Measurements from ENCODE around the gene MVK. TPM values are rescaled to one million over a fixed set of nuclear protein-coding genes. Genes with fewer than 3 reads are reported as not detected.

Gene MVK
- total and polyA plus RNA-seq, 9 donors: 7.4 to 66.4 (median 18.6) TPM

GRCh38 chr12:109592195-109592904 is 18.8 kb downstream of the MVK start:
- intact Hi-C loops (cut with DNase I): loop anchor here in 3 of 4 donors (10.0 kb wide), 2 partner anchors 122 to 158 kb away; partner anchors contain the start of gene FAM222A (in 2 of the 3)
- 75 to 88% (median 78%) methylated on average over 19 of the region's 19 CpGs for WGBS, 3 donors
- H3K27me3 ChIP-seq: no peaks in the 10 kb centered on the region
- no peak overlapping the region for H3K27ac ChIP-seq
- no peaks in the 10 kb centered on the region for H3K4me1 ChIP-seq (ENCODE audit: insufficient read depth)
- no peaks in the 10 kb centered on the region for H3K9me3 ChIP-seq
- TF ChIP-seq POLR2A (IDR thresholded peaks at IDR 0.05): no peak
- TF ChIP-seq EP300 (IDR thresholded peaks at IDR 0.05): no peak
- TF ChIP-seq CTCF (IDR thresholded peaks at IDR 0.05): no peak
- no peak overlapping the region for H3K4me3 ChIP-seq
- H3K36me3 ChIP-seq: no peaks in the 10 kb centered on the region
- peak in 1 of 5 donors; percentile 50 for DNase-seq

- Histone ChIP-seq H3K27me3 (no peaks in the 10 kb centered on the region), H3K9me3 (no peaks in the 10 kb centered on the region), H3K36me3 (no peaks in the 10 kb centered on the region), H3K4me1 (ENCODE audit: insufficient read depth) (peaks cover under 1% of the 10 kb centered on the region), H3K27ac (no peak overlapping the region), H3K4me3 (no peak overlapping the region)
- intact Hi-C loops (cut with DNase I): loop anchor here in 3 of 4 donors (10.0 kb wide), 2 partner anchors 122 to 158 kb away; partner anchors contain the start of gene FAM222A (in 2 of the 3)
- 85 to 90% (median 85%) methylated on average over 9 of the region's 9 CpGs for WGBS, 3 donors
- no peak for DNase-seq
- TF ChIP-seq CTCF (IDR thresholded peaks at IDR 0.05) (no peak), POLR2A (IDR thresholded peaks at IDR 0.05) (no peak), EP300 (IDR thresholded peaks at IDR 0.05) (no peak)
Observed at GRCh38 chr12:109592905-109593272, 19.3 kb downstream of the MVK start.

- Histone ChIP-seq H3K9me3 (no peaks in the 10 kb centered on the region), H3K27me3 (no peaks in the 10 kb centered on the region), H3K4me1 (ENCODE audit: insufficient read depth) (peaks cover 2% of the 10 kb centered on the region), H3K4me3 (no peak overlapping the region), H3K36me3 (no peaks in the 10 kb centered on the region), H3K27ac (no peak overlapping the region)
- no peak for DNase-seq
- intact Hi-C loops (cut with DNase I): loop anchor here (5.0 to 10.0 kb wide), 4 partner anchors 113 to 178 kb away; partner anchors contain the start of gene FAM222A (in 2 of the 4)
- WGBS, 3 donors: 88 to 91% (median 89%) methylated on average over 13 to 15 of the region's 15 CpGs
- no peak for TF ChIP-seq CTCF (IDR thresholded peaks at IDR 0.05)
- TF ChIP-seq POLR2A (IDR thresholded peaks at IDR 0.05): no peak
- TF ChIP-seq EP300 (IDR thresholded peaks at IDR 0.05): no peak
Observed at GRCh38 chr12:109594556-109595317, 21.1 kb downstream of the MVK start.

DNA sequence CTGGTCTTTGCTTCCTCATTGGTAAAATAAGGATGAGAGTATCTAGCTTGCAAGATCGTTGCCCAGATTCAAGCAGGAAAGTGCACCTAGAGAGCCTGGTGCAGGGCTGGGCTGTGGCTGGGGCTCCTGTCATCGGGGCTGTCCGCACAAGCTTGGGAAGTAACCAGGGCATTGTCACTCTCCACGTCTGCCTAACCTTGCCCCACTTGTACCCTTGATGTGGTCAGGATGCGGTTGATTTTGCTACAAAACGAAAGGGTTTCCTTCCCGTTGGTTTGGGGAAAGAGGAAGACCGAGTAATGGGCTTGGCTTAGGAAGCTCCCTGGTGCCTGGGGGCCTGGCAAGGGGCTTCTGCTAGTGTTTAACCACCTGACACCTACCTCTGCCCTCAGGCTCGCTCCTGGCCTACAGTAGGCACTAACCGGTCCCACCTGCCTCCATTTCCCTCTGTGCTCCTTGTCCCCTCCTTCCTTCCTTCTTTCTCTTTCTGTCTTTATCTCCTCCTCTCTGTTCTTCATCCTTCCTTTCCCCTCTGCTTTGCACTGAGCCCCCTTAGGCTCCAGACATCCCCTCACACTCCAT is 21.8 kb downstream of the MVK start:
- H3K36me3 ChIP-seq: no peaks in the 10 kb centered on the region
- intact Hi-C loops (cut with DNase I): loop anchor here (5.0 to 10.0 kb wide), 4 partner anchors 112 to 177 kb away; partner anchors contain the start of gene FAM222A (in 2 of the 4)
- peaks cover 2% of the 10 kb centered on the region for H3K4me1 ChIP-seq (ENCODE audit: insufficient read depth)
- no peaks in the 10 kb centered on the region for H3K9me3 ChIP-seq
- H3K27ac ChIP-seq: no peak overlapping the region
- 77 to 89% (median 88%) methylated on average over 10 of the region's 10 CpGs for WGBS, 3 donors
- H3K4me3 ChIP-seq: no peak overlapping the region
- no peak for DNase-seq
- no peak for TF ChIP-seq POLR2A (IDR thresholded peaks at IDR 0.05)
- TF ChIP-seq CTCF (IDR thresholded peaks at IDR 0.05): no peak
- TF ChIP-seq EP300 (IDR thresholded peaks at IDR 0.05): no peak
- no peaks in the 10 kb centered on the region for H3K27me3 ChIP-seq
